ENCODE measurements around the gene TRIM47. TPM values are rescaled to one million over a fixed set of nuclear protein-coding genes. Genes with fewer than 3 reads are reported as not detected.

The TRIM47 gene
- total and polyA plus RNA-seq, 8 donors: 3.5 to 40.4 (median 18.1) TPM

DNA sequence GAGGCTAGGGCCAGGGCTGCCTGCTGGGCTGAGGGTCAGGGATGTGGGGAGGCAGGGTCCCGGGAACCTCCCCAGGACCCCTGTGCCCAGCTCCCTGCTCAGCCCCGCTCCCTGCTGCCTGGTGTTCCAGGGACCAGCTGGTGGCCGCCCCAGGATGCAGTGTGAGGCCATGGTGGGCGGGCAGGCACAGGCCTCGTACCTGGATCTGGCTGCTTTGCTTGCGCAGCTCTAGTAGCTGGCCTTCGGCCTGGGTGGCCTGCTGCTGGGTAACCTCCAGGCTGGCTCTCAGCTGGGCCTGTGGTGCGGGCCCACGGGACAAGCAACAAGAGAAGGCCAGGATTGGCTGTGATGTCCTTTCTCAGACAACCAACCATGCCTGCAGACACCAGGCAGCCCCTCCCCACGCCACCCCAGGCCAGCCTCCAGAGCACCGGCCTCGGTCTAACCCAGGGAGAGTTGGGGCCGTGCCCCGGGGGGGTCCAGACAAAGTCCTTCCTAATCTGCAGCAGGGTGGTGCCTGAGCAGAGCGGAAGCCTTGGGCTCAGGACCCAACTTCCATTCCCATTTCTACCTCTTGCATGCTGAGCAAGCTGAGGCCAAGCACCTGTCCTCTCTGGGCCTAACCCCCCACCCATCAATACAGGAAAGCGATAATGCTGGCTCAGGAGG lies 14.3 kb upstream of the TRIM47 start:
- 86 to 92% (median 88%) methylated on average over 14 to 16 of the region's 16 CpGs for WGBS, 5 donors
- no peak for TF ChIP-seq EP300 (IDR thresholded peaks at IDR 0.05)
- TF ChIP-seq POLR2AphosphoS5 (IDR thresholded peaks at IDR 0.05): no peak
- TF ChIP-seq POLR2A (IDR thresholded peaks at IDR 0.05): no peak
- TF ChIP-seq CTCF (IDR thresholded peaks at IDR 0.05): no peak
- intact Hi-C loops (cut with DNase I; ENCODE audit: low total_unique reads): no loop called here
- H3K27ac ChIP-seq: peak overlapping the region in 1 of 5 donors; percentile 24
- H3K36me3 ChIP-seq: peaks cover 29 to 50% (median 42%) of the 10 kb centered on the region in 4 donors
- H3K9me3 ChIP-seq: no peaks in the 10 kb centered on the region
- H3K27me3 ChIP-seq: no peaks in the 10 kb centered on the region
- H3K4me1 ChIP-seq: peaks cover 19 to 56% (median 38%) of the 10 kb centered on the region in 4 donors
- H3K4me3 ChIP-seq: no peak overlapping the region
- DNase-seq: no peak

DNA sequence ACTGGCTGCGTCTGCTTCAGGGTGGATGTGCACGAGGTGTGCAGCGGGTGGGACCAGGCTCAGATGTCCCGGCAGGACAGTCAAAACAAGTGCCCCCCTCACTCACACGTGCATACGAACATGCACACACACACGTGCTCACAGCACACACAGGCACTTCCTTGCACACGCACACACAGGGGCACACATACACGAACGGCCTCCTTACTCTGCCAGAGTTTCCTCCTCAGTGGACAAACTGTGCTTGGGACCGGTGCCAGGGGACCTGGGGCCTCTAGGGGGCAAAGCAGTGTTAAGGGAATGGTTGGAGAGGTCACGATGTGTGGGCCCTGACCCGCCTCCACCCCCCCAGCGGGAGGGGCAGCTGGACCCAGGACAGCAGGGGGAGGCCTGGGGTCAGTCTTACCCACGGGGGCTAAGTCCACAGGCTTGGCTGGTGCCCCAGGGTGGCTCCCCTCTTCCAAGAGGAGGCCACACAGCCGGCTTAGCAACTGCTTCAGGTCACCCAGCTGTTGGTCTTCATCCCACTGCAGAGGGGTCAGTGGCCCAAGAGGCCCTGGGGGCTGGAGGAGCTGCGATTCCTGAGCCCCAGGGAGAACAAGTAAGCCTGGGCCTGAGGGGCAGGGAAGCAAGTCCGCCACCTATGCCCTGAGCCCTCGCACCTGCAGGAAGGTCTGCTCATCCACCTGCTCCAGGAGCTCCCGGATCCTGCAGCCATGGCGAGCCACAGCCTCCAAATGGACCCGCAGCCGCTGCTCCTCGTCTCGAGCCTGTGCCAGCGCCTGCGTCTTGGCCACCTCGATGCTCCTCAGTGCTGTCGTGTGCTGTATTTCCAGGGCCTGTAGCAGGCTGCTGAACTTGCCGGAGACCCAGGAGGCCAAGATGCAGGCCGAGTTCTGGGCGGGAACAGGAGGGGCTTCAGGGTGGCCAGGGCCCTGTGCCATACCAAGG lies 13.5 kb upstream of the TRIM47 start:
- WGBS, 5 donors: 65 to 76% (median 74%) methylated on average over 22 to 32 of the region's 32 CpGs
- peaks cover 14 to 48% (median 30%) of the 10 kb centered on the region in 4 donors for H3K4me1 ChIP-seq
- H3K27ac ChIP-seq: no peak overlapping the region
- no peaks in the 10 kb centered on the region for H3K27me3 ChIP-seq
- peak in 1 of 2 donors; percentile 40 for DNase-seq
- intact Hi-C loops (cut with DNase I; ENCODE audit: low total_unique reads): no loop called here
- H3K4me3 ChIP-seq: no peak overlapping the region
- TF ChIP-seq CTCF (IDR thresholded peaks at IDR 0.05) (no peak), POLR2A (IDR thresholded peaks at IDR 0.05) (no peak), POLR2AphosphoS5 (IDR thresholded peaks at IDR 0.05) (no peak), EP300 (IDR thresholded peaks at IDR 0.05) (no peak)
- peaks cover 29 to 55% (median 40%) of the 10 kb centered on the region in 4 donors for H3K36me3 ChIP-seq
- no peaks in the 10 kb centered on the region for H3K9me3 ChIP-seq

DNA sequence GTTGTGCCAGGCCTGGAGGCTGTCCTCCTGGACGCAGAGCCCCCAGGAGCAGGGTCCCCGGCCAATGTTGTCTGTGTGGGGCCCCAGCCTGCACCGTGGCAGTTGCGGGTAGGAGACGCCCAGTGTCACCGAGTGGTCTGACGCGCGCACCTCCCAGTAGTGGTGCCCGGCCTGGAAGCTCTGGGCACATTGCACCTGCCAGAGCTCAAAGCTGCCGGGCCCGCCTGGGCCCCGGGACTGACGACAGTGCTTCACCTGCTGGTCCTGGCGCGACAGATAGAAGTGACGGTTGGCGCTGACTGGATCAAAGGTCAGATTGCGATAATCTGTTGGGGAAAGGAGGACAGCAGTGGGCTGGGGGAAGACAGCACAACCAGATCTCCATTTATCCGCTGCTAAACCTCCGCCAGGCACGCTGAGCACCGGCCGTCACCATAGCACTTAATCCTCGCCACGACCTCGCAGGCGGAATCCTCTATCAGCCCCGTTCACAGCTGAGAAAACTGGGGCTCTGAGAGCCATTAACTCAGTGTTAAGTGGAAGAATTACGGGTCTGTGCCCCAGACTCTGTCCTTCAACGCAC lies 12.7 kb upstream of the TRIM47 start:
- intact Hi-C loops (cut with DNase I; ENCODE audit: low total_unique reads): no loop called here
- TF ChIP-seq EP300 (IDR thresholded peaks at IDR 0.05) (no peak), POLR2A (IDR thresholded peaks at IDR 0.05) (no peak), CTCF (IDR thresholded peaks at IDR 0.05) (no peak), POLR2AphosphoS5 (IDR thresholded peaks at IDR 0.05) (no peak)
- DNase-seq: no peak
- no peak overlapping the region for H3K27ac ChIP-seq
- no peaks in the 10 kb centered on the region for H3K9me3 ChIP-seq
- H3K4me1 ChIP-seq: peaks cover 14 to 46% (median 28%) of the 10 kb centered on the region in 4 donors
- H3K27me3 ChIP-seq: no peaks in the 10 kb centered on the region
- H3K36me3 ChIP-seq: peaks cover 29 to 55% (median 40%) of the 10 kb centered on the region in 4 donors
- H3K4me3 ChIP-seq: no peak overlapping the region
- 83 to 94% (median 91%) methylated on average over 21 to 31 of the region's 31 CpGs for WGBS, 5 donors

- DNase-seq: no peak
- H3K4me1 ChIP-seq: peaks cover 1 to 30% (median 15%) of the 10 kb centered on the region in 4 donors
- intact Hi-C loops (cut with DNase I; ENCODE audit: low total_unique reads): no loop called here
- no peaks in the 10 kb centered on the region for H3K9me3 ChIP-seq
- no peak overlapping the region for H3K4me3 ChIP-seq
- H3K27me3 ChIP-seq: no peaks in the 10 kb centered on the region
- peaks cover 29 to 55% (median 40%) of the 10 kb centered on the region in 4 donors for H3K36me3 ChIP-seq
- 67 to 77% (median 74%) methylated on average over 6 of the region's 6 CpGs for WGBS, 5 donors
- no peak for TF ChIP-seq POLR2AphosphoS5 (IDR thresholded peaks at IDR 0.05)
- no peak for TF ChIP-seq POLR2A (IDR thresholded peaks at IDR 0.05)
- TF ChIP-seq EP300 (IDR thresholded peaks at IDR 0.05): no peak
- TF ChIP-seq CTCF (IDR thresholded peaks at IDR 0.05): no peak
- H3K27ac ChIP-seq: no peak overlapping the region
Measured at GRCh38 chr17:75889454-75889853, 11.1 kb upstream of the TRIM47 start.

All from stomach (tissue), 9 donors.